Limb (tissue), 2 donors: Measurements from ENCODE around the gene OR6K6.

Experiments used
- DNase-seq, 2 donors: peaks; one replicate each; pipeline ENCODE4 v3.0.0-alpha.2; 2016; ENCODE audit errors: extremely low spot score in 2 of 2

OR6K6 gene

GRCh38 chr1:158800526-158800925 lies 46.0 kb downstream of the OR6K6 start:
- DNase-seq: no peak

GRCh38 chr1:158801396-158801795 lies 46.9 kb downstream of the OR6K6 start:
- no peak for DNase-seq

GRCh38 chr1:158803678-158804077 lies 49.2 kb downstream of the OR6K6 start:
- DNase-seq: no peak
